Activated CD8-positive, alpha-beta memory T cell treated with anti-CD3 and anti-CD28 coated beads, Interleukin-2, amount 50 U/mL, for 1 hour (primary cell): ENCODE measurements around the gene SLCO1B1.

ENCODE experiments used
- DNase-seq: peaks from one replicate; pipeline ENCODE4 v3.0.0-alpha.2; 2020; ENCODE audit errors: extremely low read depth

The SLCO1B1 gene

DNA sequence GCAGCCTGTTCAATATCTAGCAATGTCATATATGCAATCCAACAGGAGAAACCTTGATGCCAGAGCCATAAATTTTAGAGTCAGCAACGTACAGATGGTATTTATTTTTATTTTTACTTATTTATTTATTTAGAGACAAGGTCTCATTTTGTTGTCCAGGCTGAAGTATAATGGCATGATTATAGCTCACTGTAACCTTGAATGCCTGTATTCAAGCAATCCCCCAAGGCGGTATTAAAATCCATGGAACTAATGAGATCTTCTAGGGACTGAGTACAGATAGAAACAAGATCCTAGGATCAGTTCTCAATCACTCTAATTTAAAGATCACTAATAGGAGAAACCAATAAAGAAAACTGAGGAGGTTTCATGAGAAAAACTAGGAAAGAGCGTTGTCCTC, 89.3 kb downstream of the SLCO1B1 start:
- DNase-seq, result no peak

DNA sequence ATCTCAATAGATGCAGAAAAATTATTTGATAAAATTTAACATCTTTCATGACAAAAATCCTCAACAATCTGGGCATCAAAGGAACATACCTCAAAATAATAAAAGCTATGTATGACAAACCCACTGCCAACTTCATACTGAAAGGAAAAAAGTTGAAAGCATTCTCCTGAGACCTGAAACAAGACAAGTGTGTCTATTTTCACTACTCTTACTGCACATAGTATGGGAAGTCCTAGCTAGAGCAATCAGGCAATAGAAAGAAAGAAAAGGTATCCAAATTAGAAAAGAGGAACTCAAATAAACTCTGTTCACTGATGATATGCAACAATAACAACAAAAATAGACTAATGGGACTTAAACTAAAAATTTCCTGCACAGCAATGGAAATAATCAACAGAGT, 90.1 kb downstream of the SLCO1B1 start:
- no peak for DNase-seq

DNA sequence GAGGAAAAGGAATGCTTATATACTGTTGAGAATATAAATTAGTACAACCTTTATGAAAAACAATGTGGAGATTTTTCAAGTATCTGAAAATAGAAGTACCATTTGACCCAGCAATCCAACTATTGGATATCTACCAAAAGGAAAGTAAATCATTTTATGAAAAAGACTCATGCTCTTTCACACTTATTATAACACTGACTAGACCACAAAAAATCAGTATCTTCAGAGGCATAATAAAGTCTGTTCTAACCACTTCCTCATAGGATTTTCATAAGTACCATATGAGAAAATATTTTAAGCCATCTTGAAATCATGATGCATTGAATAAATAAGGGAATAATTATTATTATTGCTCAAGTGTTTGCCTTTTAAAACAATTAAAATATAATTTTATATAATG, 90.8 kb downstream of the SLCO1B1 start:
- DNase-seq, result no peak

DNA sequence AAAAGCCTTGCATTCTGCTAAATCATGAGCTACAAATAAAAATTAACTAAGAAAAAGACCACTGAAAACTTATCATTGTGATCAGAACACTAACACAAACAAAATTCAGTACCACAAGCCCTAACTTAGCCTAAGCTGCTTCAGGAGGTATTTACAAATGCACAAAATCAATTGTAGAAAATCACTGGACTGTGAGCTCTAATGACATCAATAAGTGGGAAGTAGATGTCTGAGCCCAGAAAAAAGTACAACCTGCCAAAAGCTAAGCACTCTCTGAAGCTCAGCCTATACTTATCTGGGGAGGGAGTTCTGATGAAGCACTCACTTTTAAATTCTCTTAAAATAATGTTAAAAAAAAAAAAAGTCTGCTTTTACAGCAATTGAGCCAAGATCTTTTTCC, 92.9 kb downstream of the SLCO1B1 start:
- DNase-seq, result no peak

DNA sequence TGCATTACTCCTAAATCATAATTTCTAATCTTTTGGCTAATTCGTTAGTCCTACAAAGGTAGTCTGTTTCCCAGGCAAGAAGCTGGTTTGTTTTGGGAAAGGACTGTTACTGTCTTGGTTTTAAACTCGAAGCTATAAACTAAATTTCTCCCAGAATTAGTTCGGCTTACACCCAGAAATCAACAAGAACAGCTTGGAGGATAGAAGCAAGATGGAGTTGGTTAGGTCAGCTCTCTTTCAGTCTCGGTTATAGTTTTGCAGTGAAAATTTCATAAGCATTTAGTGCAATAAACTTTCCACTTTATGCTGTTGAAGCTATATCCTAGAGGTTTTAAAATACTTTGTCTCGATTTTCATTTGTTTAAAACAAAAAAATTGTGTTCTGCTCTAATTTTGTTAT, 103.4 kb downstream of the SLCO1B1 start:
- no peak for DNase-seq

DNA sequence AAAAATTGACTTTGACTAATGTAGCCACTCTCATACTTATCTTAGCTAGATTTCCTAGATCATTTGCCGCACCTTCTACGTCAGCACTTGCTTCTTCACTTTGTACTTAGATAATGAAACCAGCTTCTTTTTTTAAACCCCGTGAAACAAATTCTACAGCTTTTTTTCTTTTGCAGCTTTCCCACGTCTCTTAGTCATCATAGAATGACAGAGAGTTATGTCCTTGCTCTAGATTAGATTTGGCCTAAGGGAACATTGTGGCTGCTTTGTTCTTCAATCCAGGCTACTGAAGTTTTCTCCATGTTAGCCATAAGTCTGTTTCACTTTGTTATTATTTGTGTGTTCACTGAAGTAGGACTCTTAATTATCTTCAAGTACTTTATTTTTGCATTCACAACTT, 108.9 kb downstream of the SLCO1B1 start:
- DNase-seq, result no peak

DNA sequence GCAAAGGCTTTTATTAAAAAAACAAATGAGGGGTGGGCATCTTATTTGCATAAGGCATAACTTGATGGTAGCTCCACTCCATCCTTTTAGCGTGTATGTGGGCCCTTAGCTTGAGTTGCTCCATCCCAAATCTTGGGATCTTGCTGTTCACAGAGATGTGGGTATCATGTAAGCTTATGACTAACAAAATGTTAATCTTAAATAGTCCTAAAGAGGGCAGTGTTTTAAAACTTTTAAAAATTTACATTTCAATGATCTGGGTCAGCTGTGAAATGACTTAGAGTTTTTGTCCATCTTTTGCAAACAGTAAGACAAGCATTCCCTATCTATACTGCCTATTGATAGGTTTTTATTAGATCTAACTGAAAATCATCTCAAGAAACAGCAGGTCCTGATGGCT, 117.7 kb downstream of the SLCO1B1 start:
- DNase-seq, result no peak

DNA sequence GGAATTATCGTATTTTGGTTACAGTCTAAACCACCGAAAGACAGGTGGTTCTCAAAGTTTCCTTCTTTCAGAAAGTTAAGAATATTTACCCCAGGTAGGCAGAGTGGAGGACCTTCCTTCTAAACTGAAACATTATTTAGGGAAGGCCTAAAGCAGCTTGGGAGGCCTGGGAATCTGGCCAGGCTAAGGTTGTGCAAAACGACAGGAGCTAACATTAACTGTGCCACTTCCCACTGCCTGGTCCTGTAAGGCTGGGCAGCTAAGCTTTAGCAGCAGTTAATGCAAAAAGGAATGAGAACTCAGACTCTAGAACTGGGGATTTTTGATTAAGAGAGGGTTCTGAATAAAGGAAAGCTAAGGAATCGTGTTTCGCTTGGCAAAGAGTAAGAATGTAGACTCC, 121.1 kb downstream of the SLCO1B1 start:
- DNase-seq, result no peak

DNA sequence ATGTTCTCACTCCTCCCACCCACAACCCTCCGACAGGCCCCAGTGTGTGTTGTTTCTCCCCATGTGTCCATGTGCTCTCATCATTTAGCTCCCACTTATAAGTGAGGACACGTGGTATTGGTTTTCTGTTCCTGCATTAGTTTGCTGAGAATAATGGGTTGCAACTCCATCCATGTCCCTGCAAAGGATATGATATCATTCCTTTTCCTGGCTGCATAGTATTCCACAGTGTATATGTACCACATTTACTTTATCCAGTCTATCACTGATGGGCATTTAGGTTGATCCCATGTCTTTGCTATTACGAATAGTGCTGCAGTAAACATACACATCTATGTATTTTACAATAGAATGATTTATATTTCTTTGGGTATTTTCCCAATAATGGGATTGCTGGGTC, 126.2 kb downstream of the SLCO1B1 start:
- no peak for DNase-seq

DNA sequence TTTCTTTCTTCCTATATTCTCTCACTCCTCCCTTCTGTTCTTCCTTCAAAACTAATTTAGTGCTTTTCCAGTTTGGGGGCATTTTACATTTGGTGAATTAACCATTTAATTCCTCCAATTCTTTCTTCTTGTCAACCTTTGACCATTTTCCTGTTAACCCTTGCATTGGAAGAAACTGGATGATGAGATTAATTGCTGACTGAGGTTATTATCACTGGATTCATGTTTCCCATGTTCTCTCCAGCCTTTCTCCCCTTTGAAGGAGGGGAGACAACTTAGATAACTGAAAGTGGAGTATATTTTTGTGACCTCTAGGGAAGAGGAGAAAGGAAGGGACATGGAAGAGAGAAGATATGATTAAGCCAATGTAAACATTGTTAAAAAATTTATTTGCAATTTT, 133.2 kb downstream of the SLCO1B1 start:
- no peak for DNase-seq

DNA sequence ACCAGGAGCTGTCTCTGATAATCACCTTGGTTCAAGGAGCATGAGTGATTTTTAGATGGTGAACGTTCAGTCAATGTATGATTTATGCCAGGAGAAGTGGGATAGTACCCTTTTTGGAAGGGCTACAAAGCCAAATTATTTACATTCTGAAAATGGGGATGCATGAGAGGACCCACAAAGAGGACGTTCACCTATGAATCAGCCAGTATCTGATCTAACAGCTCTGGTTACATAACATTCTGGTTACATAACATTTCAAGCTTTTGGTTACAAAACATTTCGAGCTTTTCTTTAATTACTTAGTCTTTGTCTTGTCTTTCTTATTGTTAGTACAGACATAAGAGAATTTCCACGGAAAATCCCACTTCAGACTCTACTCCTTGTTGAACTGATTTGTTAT, 134.9 kb downstream of the SLCO1B1 start:
- DNase-seq, result no peak

DNA sequence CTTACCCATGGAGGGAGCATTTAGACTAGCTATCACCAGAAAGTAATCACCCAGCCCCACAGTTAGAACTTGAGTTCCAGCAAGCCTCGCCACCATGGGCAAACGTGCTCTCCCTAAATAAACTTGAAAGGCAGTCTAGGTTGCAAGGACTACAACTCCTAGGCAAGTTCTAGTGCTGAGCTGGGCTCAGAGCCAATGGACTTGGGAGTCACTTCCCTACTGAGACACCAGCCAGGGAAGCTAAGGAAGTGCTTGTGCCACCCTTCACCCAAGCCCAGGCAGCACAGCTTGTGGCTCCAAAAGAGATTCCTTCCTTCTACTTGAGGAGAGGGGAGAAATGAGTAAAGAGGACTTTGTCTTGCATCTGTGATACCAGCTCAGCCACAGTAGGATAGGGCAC, 145.8 kb downstream of the SLCO1B1 start:
- no peak for DNase-seq
